Measurements from ENCODE around the gene CAPZA1.

Gene CAPZA1

DNA sequence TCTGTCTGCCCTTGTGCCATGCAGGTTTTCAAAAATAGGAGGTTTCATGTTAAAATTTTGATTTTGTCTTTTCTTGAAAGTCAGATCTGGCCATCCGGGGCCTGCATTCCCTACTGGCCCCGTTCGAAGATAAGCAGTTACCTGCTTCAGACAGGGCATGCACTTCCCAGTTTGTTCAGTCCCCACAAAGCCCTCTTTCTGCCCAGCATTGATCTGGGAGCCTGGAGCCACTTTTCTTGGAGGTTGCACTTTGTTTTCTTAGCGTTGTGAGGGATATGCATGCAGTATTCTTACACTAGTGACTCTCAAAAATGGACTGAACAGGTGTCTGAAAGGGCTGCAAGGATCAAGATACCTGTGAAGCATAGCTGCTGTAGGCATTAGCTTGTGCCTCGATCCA, 66.3 kb downstream of the CAPZA1 start:
- no peak for DNase-seq

DNA sequence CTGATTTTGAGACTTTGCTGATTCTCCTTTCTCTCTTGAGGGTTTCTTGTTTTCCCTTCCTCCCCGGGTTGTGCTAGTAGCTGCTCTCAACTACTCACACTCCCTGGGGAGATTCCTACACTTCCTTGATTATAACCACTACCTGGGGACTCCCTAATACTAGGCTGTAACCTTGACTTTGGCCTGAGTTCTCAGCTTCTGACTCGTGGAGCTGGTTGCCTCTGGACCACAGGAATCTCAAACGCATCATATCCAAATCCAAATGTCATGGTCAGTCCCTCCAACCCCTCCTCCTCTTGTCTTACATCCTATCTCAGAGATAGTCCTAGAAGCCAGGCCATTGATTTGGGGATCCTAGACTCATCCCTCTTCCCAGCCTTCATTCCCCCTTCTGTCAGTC, 66.8 kb downstream of the CAPZA1 start:
- DNase-seq: no peak

DNA sequence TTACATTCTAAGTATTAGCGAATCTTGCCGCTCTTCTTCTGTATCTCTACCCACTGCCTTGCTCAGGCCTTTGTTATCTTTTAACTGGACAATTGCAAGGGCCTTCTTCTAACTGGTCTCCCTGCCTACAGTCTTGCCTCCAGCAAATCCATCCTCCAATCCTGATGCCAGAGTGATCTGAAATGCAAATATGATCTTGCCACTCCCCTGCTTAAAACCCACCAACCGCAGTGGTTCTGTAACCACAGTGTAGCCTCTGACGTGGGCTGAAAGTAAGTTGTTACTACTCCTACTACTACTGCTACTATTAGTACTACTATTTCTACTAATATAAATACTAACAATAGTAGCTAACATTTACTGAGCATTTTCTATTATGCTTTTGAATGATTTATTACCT, 67.2 kb downstream of the CAPZA1 start:
- no peak for DNase-seq

DNA sequence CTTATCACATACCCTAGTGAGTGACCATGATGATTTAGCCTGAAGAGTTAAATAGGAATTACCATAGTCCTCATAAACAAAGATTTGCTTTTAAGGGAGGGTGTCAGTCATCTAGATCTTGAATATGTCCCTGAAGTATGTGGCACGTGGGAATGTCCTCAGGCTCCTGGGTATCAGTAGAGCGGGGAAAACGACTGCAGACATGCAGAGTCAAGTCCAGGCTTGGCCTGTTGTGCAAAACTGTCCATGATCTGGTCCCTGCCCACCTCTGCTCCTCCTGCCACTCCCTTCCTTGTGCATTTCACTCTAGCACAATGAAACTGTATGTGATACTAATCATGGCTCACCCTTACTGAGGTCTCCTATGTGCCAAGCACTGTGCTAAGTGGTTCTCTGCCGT, 67.7 kb downstream of the CAPZA1 start:
- DNase-seq: no peak

DNA sequence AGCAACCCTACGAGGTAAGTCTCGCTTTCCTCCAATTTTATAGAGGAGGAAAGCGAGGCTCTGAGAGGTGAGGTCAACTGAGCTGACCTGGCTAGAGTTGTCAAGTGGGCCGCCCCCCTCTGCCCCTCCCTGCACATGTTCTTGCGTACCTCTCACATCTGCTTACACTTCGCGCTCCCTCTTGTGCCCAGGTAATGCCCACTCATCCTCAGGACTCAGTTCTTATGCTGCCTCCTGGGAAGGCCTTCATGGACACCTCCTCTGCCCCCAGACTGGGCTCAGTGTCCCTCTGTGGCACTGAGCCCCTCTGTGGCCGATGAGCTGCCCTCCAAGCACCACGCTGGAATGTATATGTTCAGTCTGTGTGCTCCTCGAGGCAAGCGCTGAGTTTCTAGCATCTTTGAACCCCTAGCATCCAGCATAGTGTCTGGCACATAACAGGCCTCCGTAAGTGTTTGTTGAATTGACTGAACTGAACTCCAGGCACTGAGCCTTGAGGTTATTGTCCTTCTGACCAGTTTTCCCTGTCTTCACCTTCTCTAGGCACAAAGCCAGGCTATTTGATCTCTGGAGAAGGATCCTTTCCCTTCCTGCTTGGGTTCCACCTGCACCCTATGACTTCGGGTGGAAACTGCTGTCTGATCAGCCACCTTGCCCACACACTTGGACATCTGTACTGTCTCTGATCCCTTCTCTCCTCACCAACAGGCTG, 68.3 kb downstream of the CAPZA1 start:
- no peak for DNase-seq

DNA sequence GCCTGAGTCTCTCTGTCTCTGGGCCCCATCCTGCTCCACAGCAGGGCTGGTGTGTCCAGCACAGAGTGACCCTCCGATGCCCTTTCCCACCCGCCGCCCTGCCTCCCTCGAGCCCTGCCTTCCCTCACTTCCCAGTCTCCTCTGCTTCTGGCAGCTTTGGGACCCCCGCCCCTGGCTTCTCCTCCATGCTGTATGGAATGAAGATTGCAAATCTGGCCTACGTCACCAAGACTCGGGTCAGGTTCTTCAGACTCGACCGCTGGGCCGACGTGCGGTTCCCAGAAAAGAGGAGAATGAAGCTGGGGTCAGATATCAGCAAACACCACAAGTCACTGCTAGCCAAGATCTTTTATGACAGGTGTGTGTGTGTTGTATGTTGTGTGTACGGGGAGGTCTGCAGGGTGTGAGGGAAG, 69.2 kb downstream of the CAPZA1 start:
- no peak for DNase-seq

DNA sequence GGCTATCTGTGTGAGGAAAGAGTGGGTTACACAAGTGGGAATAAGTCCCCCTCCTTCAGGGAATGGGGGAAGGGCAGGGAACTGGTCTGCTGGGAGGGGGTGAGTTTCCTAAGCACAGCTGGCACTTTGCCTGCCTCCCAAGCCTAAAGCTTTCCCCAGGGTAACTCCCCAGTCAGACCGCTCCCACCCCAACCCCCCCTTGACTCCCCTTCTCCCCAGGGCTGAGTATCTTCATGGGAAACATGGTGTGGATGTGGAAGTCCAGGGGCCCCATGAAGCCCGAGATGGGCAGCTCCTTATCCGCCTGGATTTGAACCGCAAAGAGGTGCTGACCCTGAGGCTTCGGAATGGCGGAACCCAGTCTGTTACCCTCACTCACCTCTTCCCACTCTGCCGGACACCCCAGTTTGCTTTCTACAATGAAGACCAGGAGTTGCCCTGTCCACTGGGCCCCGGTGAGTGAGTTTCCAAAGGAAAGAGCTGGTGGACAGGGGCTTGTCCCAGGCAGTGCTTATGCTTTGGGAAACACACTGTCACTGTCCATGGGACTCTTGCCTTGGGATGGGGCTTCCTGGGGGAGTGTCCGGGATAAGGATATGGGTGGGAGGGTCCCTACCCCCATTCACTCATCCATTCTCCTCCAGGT, 69.7 kb downstream of the CAPZA1 start:
- no peak for DNase-seq

DNA sequence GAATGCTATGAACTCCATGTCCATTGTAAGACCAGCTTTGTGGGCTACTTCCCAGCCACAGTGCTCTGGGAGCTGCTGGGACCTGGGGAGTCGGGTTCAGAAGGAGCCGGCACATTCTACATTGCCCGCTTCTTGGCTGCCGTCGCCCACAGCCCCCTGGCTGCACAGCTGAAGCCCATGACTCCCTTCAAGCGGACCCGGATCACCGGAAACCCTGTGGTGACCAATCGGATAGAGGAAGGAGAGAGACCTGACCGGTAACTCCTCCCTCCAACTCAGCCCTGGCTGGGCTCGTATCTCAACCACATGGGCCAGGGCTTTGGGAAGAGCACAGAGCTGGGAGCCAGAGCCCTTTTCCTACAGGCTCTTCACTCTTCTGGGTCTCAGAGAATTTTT, 70.2 kb downstream of the CAPZA1 start:
- no peak for DNase-seq

DNA sequence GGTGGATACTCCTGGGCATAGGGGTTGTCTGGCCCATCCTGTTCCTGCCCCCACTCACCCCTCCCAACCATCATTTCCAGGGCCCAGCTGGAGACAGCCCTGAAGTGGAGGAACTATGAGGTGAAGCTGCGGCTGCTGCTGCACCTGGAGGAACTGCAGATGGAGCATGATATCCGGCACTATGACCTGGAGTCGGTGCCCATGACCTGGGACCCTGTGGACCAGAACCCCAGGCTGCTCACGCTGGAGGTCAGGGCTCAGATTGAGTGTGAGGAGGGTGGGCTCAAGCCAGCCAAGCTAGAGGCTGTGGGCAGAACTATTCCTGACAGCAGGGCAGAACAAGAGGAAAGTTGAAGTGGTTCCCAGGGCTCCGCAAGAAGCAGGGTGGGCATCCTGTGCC, 73.0 kb downstream of the CAPZA1 start:
- no peak for DNase-seq

DNA sequence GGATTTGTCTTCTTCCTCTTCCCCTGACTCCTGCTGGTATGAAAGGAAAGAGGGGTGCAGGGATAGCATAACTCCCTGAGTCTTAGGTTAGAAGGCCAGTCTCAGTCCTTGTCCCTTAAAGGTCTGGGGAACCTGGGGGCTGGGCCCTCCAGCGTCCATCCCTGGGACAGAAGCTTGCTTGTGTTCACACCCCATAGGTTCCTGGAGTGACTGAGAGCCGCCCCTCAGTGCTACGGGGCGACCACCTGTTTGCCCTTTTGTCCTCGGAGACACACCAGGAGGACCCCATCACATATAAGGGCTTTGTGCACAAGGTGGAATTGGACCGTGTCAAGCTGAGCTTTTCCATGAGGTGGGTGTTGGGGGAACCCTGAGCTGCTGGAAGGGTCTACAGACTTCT, 74.2 kb downstream of the CAPZA1 start:
- no peak for DNase-seq

DNA sequence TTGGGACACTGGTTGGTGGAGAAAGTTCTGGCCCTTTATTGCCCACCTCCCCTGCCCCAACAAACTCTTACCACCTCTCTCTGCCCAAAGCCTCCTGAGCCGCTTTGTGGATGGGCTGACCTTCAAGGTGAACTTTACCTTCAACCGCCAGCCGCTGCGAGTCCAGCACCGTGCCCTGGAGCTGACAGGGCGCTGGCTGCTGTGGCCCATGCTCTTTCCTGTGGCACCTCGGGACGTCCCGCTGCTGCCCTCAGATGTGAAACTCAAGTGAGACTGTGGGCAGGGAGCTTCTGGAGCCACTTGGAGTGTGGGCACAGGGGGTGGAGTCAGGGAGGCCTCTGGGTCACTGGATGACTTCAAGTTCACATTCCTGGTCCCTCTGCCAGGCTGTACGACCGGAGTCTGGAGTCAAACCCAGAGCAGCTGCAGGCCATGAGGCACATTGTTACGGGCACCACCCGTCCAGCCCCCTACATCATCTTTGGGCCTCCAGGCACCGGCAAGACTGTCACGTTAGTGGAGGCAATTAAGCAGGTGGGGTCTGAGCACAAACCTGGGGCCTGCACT, 74.8 kb downstream of the CAPZA1 start:
- DNase-seq: no peak

DNA sequence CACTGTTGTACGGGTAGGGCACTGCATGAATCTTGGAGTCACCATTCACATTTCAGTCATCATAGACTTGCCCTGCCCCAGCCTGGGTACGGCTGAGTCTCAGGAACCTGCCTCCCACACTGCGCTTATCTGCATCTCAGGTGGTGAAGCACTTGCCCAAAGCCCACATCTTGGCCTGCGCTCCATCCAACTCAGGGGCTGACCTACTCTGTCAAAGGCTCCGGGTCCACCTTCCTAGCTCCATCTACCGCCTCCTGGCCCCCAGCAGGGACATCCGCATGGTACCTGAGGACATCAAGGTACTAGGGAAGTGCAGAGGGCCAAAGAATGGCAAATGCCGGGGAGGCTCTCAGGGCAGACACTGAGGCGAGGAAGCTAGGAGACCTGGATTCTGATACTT, 75.6 kb downstream of the CAPZA1 start:
- no peak for DNase-seq

DNA sequence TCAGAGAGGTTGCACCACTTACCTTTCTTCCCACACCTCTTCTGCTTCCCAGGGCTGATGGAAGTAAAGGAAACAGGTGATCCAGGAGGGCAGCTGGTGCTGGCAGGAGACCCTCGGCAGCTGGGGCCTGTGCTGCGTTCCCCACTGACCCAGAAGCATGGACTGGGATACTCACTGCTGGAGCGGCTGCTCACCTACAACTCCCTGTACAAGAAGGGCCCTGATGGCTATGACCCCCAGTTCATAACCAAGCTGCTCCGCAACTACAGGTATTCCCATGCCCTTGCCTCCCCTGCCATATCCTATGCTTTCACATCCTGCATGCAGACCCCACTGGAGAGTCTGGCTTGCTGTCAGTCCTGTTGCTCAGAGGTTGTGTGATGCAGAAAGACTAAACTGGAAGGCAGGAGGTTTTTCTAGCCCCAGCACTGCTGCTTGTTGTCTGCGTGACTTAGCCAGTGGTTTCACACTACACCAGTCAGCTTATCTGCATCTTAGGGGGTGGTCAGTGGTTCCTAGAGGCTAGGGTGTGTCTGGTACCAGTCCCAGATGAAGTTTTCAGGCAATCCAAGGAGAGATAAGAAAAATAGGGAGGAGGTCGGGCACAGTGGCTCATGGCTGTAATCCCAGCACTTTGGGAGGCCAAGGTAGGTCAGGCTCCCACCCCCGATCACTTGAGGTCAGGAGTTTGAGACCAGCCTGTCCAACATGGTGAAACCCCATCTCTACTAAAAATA, 77.1 kb downstream of the CAPZA1 start:
- DNase-seq: no peak

DNA sequence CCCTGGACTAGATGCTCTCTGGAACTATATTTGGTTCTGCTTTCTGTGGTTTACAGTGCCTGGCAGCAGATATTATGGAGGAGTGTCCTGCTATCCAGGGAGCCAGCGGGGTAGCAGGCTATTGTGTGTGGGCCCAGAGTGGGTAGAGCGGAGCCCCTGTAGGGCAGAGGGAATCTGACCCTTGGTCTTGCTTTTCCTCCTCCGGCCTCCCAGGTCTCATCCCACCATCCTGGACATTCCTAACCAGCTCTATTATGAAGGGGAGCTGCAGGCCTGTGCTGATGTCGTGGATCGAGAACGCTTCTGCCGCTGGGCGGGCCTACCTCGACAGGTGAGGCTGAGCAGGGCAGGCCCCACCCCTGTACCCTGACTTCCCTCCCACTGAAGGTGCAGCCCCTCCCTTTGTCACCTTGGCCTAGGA, 78.2 kb downstream of the CAPZA1 start:
- DNase-seq: no peak

DNA sequence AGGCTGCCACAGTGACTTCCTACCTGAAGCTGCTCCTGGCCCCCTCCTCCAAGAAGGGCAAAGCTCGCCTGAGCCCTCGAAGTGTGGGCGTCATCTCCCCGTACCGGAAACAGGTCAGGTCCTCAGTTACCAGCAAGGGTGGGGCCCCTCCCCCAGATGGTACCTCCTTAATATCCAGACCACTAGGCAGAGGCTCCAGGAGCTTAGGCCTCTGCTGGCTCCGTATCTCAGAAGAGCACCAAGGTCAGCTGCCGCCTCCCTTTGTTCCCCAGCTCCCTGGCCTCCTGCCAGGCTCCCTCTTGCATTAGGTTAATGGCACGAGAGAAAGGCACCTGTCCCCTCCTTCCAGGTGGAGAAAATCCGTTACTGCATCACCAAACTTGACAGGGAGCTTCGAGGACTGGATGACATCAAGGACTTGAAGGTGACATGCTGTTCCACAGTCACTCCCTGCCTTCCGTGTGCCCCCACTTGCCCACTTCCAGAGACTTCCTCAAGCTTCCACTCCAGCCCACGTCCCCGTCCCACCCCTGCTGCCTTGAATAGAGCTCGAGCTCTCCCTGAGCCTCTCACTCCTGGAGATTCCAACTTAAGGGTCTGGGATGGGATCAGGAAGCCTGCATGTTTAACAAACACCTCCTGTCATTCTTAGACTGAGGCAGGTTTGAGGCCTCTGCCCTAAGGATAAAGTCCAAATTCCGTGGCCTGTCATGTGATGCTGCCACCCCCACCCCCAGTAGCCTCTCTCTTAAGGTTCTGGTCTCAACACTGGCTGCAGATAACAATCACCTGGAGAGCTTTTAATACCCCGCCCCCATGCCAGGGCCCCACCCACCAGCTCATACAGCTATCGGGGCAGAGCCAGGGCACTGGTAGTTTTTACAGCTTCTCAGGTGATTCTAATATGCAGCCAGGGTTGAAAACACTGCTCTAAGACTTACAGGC, 79.0 kb downstream of the CAPZA1 start:
- DNase-seq: no peak

DNA sequence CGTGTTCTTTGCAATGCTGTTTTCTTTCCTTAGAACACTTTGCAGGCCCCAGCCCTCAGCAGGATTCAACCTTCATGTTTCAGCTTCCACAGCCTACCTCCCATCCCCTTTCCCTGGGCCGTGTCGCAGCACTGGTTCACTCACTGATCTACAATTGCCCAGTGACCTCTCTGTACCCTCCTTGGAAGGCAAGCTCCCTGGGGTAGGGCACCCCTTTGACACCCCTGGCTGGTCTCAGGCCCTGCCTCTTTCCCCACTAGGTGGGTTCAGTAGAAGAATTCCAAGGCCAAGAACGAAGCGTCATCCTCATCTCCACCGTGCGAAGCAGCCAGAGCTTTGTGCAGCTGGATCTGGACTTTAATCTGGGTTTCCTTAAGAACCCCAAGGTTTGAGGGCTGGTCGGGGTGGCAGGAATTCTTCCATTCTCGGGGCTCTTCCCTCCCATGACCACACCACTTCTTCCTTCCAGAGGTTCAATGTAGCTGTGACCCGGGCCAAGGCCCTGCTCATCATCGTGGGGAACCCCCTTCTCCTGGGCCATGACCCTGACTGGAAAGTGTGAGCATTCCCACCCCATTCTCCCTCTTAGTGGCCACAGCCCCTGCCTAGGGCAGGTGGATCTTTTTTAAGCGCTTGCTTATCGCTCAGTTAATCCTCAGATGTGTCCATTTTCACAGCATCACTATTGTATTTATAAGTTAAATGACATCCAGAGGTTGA, 80.0 kb downstream of the CAPZA1 start:
- DNase-seq: no peak

DNA sequence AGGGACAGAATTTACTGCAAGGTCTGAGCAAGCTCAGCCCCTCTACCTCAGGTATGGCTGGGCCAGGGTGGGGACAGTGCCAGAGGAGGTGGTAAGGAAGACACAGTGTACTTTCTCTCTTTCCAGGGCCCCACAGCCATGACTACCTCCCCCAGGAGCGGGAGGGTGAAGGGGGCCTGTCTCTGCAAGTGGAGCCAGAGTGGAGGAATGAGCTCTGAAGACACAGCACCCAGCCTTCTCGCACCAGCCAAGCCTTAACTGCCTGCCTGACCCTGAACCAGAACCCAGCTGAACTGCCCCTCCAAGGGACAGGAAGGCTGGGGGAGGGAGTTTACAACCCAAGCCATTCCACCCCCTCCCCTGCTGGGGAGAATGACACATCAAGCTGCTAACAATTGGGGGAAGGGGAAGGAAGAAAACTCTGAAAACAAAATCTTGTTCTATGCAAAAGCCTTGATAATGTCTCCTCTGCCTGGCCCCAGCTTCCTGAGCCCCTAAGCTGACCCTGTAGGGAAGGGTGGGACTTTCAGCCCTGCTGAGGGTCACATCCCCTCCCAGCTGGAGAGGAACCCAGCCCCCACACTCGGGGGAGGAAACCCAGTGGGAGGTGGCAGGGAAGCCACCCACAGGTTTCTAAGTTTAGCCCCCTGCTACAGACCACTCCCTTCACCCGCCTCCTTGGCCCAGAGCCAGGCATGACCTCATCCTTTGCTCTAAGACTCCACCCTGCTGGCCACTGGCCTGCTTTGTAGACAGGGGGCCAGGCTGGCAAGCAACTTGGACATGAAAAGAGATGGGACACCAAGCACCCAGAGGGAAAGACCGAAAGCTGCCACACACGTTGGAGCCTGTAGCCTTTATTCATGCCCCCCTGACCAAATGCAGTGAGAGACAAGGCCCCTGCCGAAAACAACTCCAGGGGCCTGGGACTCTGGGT, 80.9 kb downstream of the CAPZA1 start:
- DNase-seq: peak; percentile 80

DNA sequence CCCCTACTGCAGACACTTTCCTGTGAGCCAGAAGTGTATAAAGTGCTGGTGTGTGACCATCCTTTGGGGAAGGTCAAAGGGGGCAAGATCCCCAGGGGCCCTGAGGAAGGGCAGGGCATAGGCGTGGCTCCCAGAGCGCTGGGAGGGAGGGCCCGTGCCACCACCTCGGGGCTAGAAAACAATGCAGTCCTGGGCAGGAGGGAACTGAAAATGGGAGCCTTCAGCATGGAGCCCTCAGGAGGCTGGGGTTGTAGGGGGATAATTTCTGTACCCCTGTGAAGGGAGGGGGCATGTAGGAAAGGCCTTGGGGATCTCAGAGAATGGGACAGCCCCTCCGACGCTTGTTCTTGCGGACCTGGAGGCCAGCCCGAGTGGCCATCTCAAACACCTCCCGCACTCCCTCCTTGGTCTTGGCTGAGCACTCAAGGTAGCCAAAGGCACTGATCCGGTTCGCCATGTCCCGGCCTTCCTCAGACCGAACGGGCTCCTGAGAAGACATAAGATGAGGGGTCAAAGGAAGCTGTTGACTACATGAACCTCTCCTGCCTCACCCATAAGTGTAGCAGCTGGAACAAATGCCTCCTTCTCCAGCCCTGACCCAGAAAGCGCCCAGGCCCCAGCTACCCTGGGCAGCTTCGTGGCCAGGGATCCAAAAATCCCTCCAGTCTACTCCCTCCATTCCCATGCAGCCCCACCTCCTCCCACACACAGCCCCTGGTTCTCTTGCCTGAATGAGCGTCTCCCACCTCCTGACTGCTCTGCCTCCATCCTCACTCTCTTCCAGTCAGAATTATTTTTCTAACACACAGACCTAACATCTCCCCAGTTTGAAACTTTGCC, 81.8 kb downstream of the CAPZA1 start:
- DNase-seq: no peak

DNA sequence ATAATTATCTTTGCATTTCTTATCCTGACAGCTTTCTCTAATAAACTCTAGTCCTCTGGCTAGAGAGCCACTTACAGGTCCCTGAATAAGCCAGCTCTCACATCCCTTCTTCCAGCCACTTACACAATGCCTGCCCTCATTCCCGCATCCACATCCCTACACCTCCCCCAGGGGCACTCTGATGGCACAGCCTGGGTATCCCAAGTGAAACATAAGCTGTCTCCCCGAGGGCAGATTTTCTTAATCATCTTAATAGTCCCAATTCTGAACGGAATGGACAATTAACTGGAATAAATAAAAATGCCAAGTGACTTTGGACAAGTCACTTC, 82.4 kb downstream of the CAPZA1 start:
- no peak for DNase-seq
